HUES6 (cell line): Measurements from ENCODE around the gene SHLD1.
A peak's percentile ranks its signal among the peaks of the same experiment; 100 is the strongest.
"Not testable (repeated sequence)": the region's sequence is repeated elsewhere in the genome, so short reads cannot be mapped to it uniquely, and the experiment has no call there.

Experiments
- H3K27ac ChIP-seq: 2 replicates; pipeline ENCODE4 v1.7.0; 2013; ENCODE audit warnings: low read depth, mild to moderate bottlenecking, low read length, inconsistent platforms
- H3K27me3 ChIP-seq: 2 replicates; pipeline ENCODE4 v1.6.1; 2013; ENCODE audit warnings: low read length; ENCODE audit not compliant: control insufficient read depth, insufficient read depth
- H3K36me3 ChIP-seq: 2 replicates; pipeline ENCODE4 v1.6.1; 2013; ENCODE audit warnings: low read length; ENCODE audit not compliant: control insufficient read depth, insufficient read depth
- H3K4me1 ChIP-seq: 2 replicates; pipeline ENCODE4 v1.6.1; 2013; ENCODE audit warnings: low read length; ENCODE audit not compliant: control insufficient read depth, insufficient read depth
- H3K4me3 ChIP-seq: 2 replicates; pipeline ENCODE4 v1.5.1; 2013; ENCODE audit warnings: low read depth, low read length
- H3K9ac ChIP-seq: one replicate; pipeline ENCODE4 v1.6.1; 2013; ENCODE audit warnings: mild to moderate bottlenecking, low read length
- H3K9me3 ChIP-seq: 2 replicates; pipeline ENCODE4 v1.6.1; 2013; ENCODE audit warnings: low read depth, low read length; ENCODE audit not compliant: control insufficient read depth, insufficient read depth

Gene SHLD1

GRCh38 chr20:5749952-5750779, at the start of gene SHLD1:
TSS of gene SHLD1 (plus strand) at chr20:5750401. CDS start at chr20:5772866, 22,465 bp downstream.
- H3K27ac ChIP-seq = peak within 1 kb of the TSS; percentile 54; the same call in 1 of the 2 replicates
- H3K4me3 ChIP-seq = peak within 1 kb of the TSS; percentile 67
- H3K4me1 ChIP-seq = peaks cover 6% of the 10 kb centered on the region; the same call in 1 of the 2 replicates
- H3K27me3 ChIP-seq = no peaks in the 10 kb centered on the region
- H3K36me3 ChIP-seq = no peaks in the 10 kb centered on the region
- H3K9me3 ChIP-seq = no peaks in the 10 kb centered on the region
- H3K9ac ChIP-seq = peak within 1 kb of the TSS; percentile 39

GRCh38 chr20:5702339-5702738, 47.9 kb upstream of the SHLD1 start:
- H3K4me3 ChIP-seq, H3K9me3 ChIP-seq, H3K9ac ChIP-seq, H3K27ac ChIP-seq, H3K27me3 ChIP-seq, H3K4me1 ChIP-seq, H3K36me3 ChIP-seq: not testable (repeated sequence)

GRCh38 chr20:5703681-5704101, 46.5 kb upstream of the SHLD1 start:
- no peaks in the 10 kb centered on the region for H3K36me3 ChIP-seq
- H3K4me1 ChIP-seq = no peaks in the 10 kb centered on the region
- H3K9me3 ChIP-seq = no peaks in the 10 kb centered on the region; the same call in 1 of the 2 replicates
- H3K9ac ChIP-seq = no peak overlapping the region
- no peaks in the 10 kb centered on the region for H3K27me3 ChIP-seq
- no peak overlapping the region for H3K4me3 ChIP-seq
- H3K27ac ChIP-seq = no peak overlapping the region

- no peaks in the 10 kb centered on the region for H3K36me3 ChIP-seq
- no peak overlapping the region for H3K4me3 ChIP-seq
- H3K9me3 ChIP-seq = no peaks in the 10 kb centered on the region; the same call in 1 of the 2 replicates
- no peaks in the 10 kb centered on the region for H3K27me3 ChIP-seq
- no peaks in the 10 kb centered on the region for H3K4me1 ChIP-seq
- H3K9ac ChIP-seq = no peak overlapping the region
- no peak overlapping the region for H3K27ac ChIP-seq
Measured at GRCh38 chr20:5705827-5706226, 44.4 kb upstream of the SHLD1 start.

GRCh38 chr20:5706797-5707196, 43.4 kb upstream of the SHLD1 start:
- no peaks in the 10 kb centered on the region for H3K36me3 ChIP-seq
- H3K27ac ChIP-seq = no peak overlapping the region
- H3K27me3 ChIP-seq = no peaks in the 10 kb centered on the region

GRCh38 chr20:5710551-5710950, 39.6 kb upstream of the SHLD1 start:
- no peak overlapping the region for H3K4me3 ChIP-seq
- H3K27ac ChIP-seq = no peak overlapping the region
- no peak overlapping the region for H3K9ac ChIP-seq
- no peaks in the 10 kb centered on the region for H3K36me3 ChIP-seq
- no peaks in the 10 kb centered on the region for H3K4me1 ChIP-seq
- no peaks in the 10 kb centered on the region for H3K27me3 ChIP-seq
- H3K9me3 ChIP-seq = no peaks in the 10 kb centered on the region

More at GRCh38 chr20:5706797-5707196, 43.4 kb upstream of the SHLD1 start:
- H3K4me1 ChIP-seq = no peaks in the 10 kb centered on the region
- no peak overlapping the region for H3K4me3 ChIP-seq
- no peak overlapping the region for H3K9ac ChIP-seq
- no peaks in the 10 kb centered on the region for H3K9me3 ChIP-seq

GRCh38 chr20:5714261-5715041, 35.8 kb upstream of the SHLD1 start:
- no peaks in the 10 kb centered on the region for H3K4me1 ChIP-seq
- H3K9me3 ChIP-seq = no peaks in the 10 kb centered on the region
- H3K36me3 ChIP-seq = no peaks in the 10 kb centered on the region
- no peak overlapping the region for H3K9ac ChIP-seq
- H3K27me3 ChIP-seq = no peaks in the 10 kb centered on the region
- H3K27ac ChIP-seq = no peak overlapping the region
- no peak overlapping the region for H3K4me3 ChIP-seq

GRCh38 chr20:5715071-5715841, 34.9 kb upstream of the SHLD1 start:
- H3K4me1 ChIP-seq = no peaks in the 10 kb centered on the region
- H3K27me3 ChIP-seq = no peaks in the 10 kb centered on the region
- no peak overlapping the region for H3K9ac ChIP-seq

GRCh38 chr20:5716953-5717352, 33.2 kb upstream of the SHLD1 start:
- Histone ChIP-seq H3K27ac (no peak overlapping the region), H3K4me1 (no peaks in the 10 kb centered on the region), H3K36me3 (no peaks in the 10 kb centered on the region), H3K9me3 (no peaks in the 10 kb centered on the region), H3K27me3 (no peaks in the 10 kb centered on the region), H3K9ac (no peak overlapping the region), H3K4me3 (no peak overlapping the region)

More at GRCh38 chr20:5715071-5715841, 34.9 kb upstream of the SHLD1 start:
- Histone ChIP-seq H3K27ac (no peak overlapping the region), H3K36me3 (no peaks in the 10 kb centered on the region), H3K9me3 (no peaks in the 10 kb centered on the region), H3K4me3 (no peak overlapping the region)

- H3K27ac ChIP-seq = no peak overlapping the region
- H3K9ac ChIP-seq = no peak overlapping the region
- no peaks in the 10 kb centered on the region for H3K9me3 ChIP-seq
- H3K36me3 ChIP-seq = no peaks in the 10 kb centered on the region
- no peak overlapping the region for H3K4me3 ChIP-seq
- no peaks in the 10 kb centered on the region for H3K4me1 ChIP-seq
- no peaks in the 10 kb centered on the region for H3K27me3 ChIP-seq
Measured at GRCh38 chr20:5718896-5719595, 31.2 kb upstream of the SHLD1 start.
